Small intestine (tissue), 7 donors: ENCODE data around the gene CCDC107. TPM values are rescaled to one million over a fixed set of nuclear protein-coding genes. Genes with fewer than 3 reads are reported as not detected.
"Not testable (repeated sequence)": the region's sequence is repeated elsewhere in the genome, so short reads cannot be mapped to it uniquely, and the experiment has no call there.

Source experiments
- DNase-seq, 2 donors: peaks; one replicate each; pipeline versions ENCODE4 v3.0.0 to v3.0.0-alpha.2; 2013
- FAIRE-seq: peaks from 2 replicates; lab custom pipeline; 2012; peaks lifted over from hg19 to GRCh38; lab: Jason Lieb, UNC
- H3K27ac ChIP-seq, 3 donors: one replicate each; pipeline ENCODE4 v1.5.1; 2013; ENCODE audit warnings: low read length in 2 of 3, mild to moderate bottlenecking in 2 of 3, control low read depth in 1 of 3, inconsistent platforms in 1 of 3, low read depth in 1 of 3, moderate library complexity in 1 of 3
- H3K27me3 ChIP-seq, 3 donors: one replicate each; pipeline ENCODE4 v1.6.1; 2013; ENCODE audit warnings: low read length in 3 of 3, inconsistent platforms in 1 of 3; ENCODE audit not compliant: control insufficient read depth in 3 of 3, insufficient read depth in 3 of 3
- H3K36me3 ChIP-seq, 3 donors: one replicate each; pipeline ENCODE4 v1.6.1; 2013; ENCODE audit warnings: low read length in 3 of 3, inconsistent platforms in 1 of 3, low read depth in 1 of 3, mild to moderate bottlenecking in 1 of 3, moderate library complexity in 1 of 3; ENCODE audit not compliant: control insufficient read depth in 3 of 3, insufficient read depth in 2 of 3
- H3K4me1 ChIP-seq, 3 donors: one replicate each; pipeline ENCODE4 v1.6.1; 2013; ENCODE audit warnings: low read length in 2 of 3, inconsistent platforms in 1 of 3, low read depth in 1 of 3, mild to moderate bottlenecking in 1 of 3, moderate library complexity in 1 of 3; ENCODE audit not compliant: control insufficient read depth in 3 of 3, insufficient read depth in 2 of 3
- H3K4me3 ChIP-seq, 3 donors: one replicate each; pipeline ENCODE4 v1.5.1; 2013; ENCODE audit warnings: low read length in 3 of 3, control low read depth in 1 of 3, inconsistent platforms in 1 of 3, low read depth in 1 of 3, mild to moderate bottlenecking in 1 of 3, moderate library complexity in 1 of 3
- H3K9me3 ChIP-seq, 2 donors: one replicate each; pipeline ENCODE4 v1.6.1; 2013; ENCODE audit warnings: low read depth in 1 of 2, low read length in 1 of 2; ENCODE audit not compliant: control insufficient read depth in 2 of 2, insufficient read depth in 1 of 2
- WGBS, 3 donors: extraction: QIAGEN DNeasy Blood & Tissue Kit; methylation state at CpG; one replicate each; pipeline ENCODE4 v1.1.7; 2013; 5-methylcytosine and 5-hydroxymethylcytosine counted together
- polyA plus RNA-seq, 4 donors: library from polyadenylated mRNA; stranded (reverse) in 3 of 4; unstranded in 1 of 4; fragments of 200-250 nt in 3 of 4; fragments of 120-200 nt in 1 of 4; gene quantifications; one replicate each; pipeline versions ENCODE4 v1.2.1 to v1.2.3, GENCODE V29; 2013
- donor health status: healthy with polysubstance abuse.
- donor health status: control.
- donor health status: control.
- donor health status: Bipolar disorder and iron deficiency.
- donor health status: healthy.

Gene CCDC107
- polyA plus RNA-seq, 4 donors = 10.6 to 49.0 (median 27.3) TPM

GRCh38 chr9:35628389-35628991 lies 29.6 kb upstream of the CCDC107 start:
- Histone ChIP-seq H3K36me3 (no peaks in the 10 kb centered on the region), H3K27me3 (no peaks in the 10 kb centered on the region), H3K4me3 (no peak overlapping the region), H3K4me1 (peaks cover 0 to 7% (median 0%) of the 10 kb centered on the region in 3 donors), H3K9me3 (no peaks in the 10 kb centered on the region), H3K27ac (no peak overlapping the region)
- 96 to 97% (median 97%) methylated on average over 6 of the region's 6 CpGs for WGBS, 3 donors
- FAIRE-seq = no peak
- no peak for DNase-seq

DNA sequence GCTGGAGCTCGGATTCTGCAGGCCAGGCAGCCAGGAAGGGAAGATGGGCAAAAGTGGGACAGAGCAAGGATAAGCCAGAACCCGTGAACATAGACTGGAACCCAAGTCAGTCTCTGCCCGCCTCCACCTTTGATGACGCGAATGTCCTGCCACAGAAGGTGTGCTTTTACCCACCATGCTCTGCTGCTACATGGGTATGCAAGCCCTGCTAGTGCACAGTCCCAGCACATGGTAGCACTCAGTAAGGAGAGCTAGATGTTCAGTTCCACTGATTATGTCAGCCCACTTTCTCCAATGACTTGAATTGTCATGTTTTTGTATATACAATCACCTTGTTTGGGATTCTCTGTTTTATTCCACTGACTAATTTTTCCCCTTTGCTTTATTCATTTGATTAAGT lies 28.5 kb upstream of the CCDC107 start:
- FAIRE-seq = no peak
- no peaks in the 10 kb centered on the region for H3K27me3 ChIP-seq
- H3K4me1 ChIP-seq = peaks cover 0 to 4% (median 0%) of the 10 kb centered on the region in 3 donors
- H3K9me3 ChIP-seq = no peaks in the 10 kb centered on the region
- no peak overlapping the region for H3K27ac ChIP-seq
- H3K36me3 ChIP-seq = no peaks in the 10 kb centered on the region
- DNase-seq = no peak
- no peak overlapping the region for H3K4me3 ChIP-seq
- 89 to 93% (median 90%) methylated on average over 5 of the region's 5 CpGs for WGBS, 3 donors

DNA sequence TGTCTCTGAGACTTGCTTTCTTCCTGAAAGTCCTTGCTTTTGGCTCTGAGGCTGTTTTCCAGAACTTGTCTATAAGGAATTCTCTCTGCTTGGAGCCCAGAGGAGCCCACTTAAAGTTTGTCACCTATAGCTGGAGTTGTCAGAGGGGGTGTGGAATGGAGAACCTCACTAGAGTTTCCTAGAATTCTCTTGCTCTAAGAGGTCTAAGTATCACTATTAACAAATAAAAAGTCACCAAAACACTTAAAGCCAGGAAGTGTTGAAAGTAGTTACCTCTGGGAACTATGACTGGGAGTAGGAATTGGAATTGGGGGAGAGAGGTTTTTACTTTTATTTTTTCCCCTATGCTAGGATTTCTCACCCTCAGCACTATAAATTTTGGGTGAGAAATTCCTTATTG lies 22.4 kb upstream of the CCDC107 start:
- H3K9me3 ChIP-seq = peaks cover 0 to 5% of the 10 kb centered on the region in 2 donors
- H3K4me1 ChIP-seq = no peaks in the 10 kb centered on the region
- peak overlapping the region in 1 of 3 donors; percentile 49 for H3K27ac ChIP-seq
- no peak for FAIRE-seq
- H3K36me3 ChIP-seq = peaks cover 0 to 4% (median 0%) of the 10 kb centered on the region in 3 donors
- H3K27me3 ChIP-seq = no peaks in the 10 kb centered on the region
- no peak for DNase-seq
- no peak overlapping the region for H3K4me3 ChIP-seq

DNA sequence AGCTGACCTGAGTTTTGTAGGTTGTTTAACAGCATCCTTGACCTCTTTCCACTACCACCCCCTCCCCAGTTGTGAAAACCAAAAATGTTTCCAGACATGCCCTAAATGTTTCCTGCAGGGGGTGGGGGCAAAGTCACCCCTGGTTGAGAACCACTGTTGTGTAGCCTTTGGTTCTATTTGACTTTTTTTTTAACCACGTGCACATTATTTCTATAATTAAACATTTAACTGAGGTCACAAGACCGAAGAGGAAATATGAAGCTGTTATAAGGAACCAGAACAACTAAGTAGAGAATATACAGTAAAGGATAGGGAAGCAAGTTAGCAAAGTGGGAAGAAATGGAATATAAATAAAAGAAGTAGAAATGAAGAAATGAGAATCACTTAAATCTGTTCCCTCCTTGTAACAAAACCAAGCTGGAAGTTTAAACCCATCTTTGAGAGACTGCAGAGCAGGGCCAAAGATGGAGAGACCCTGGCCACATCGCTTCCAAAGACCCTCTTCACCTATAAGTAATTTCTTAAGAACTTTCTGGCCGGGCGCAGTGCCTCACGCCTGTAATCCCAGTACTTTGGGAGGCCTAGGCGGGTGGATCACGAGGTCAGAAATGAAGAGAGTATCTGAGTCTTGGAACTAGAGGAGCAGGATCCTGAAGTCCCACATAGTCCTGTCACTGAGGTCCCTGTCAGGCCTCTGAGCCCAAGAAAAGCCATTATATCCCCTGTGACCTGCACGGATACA lies 21.8 kb upstream of the CCDC107 start:
- 81 to 85% (median 85%) methylated on average over 9 of the region's 9 CpGs for WGBS, 3 donors
- no peak for FAIRE-seq
- DNase-seq = no peak
- H3K36me3 ChIP-seq = peaks cover 0 to 4% (median 0%) of the 10 kb centered on the region in 3 donors
- H3K4me3 ChIP-seq = no peak overlapping the region
- no peaks in the 10 kb centered on the region for H3K4me1 ChIP-seq
- H3K27ac ChIP-seq = peak overlapping the region in 1 of 3 donors; percentile 49
- peaks cover 0 to 5% of the 10 kb centered on the region in 2 donors for H3K9me3 ChIP-seq
- no peaks in the 10 kb centered on the region for H3K27me3 ChIP-seq

GRCh38 chr9:35636877-35637246 lies 21.2 kb upstream of the CCDC107 start:
- WGBS, 3 donors = 84 to 91% (median 86%) methylated on average over 6 of the region's 6 CpGs
- not testable (repeated sequence) for H3K36me3 ChIP-seq, H3K4me3 ChIP-seq, H3K27me3 ChIP-seq, FAIRE-seq, H3K27ac ChIP-seq, H3K9me3 ChIP-seq, DNase-seq, H3K4me1 ChIP-seq

DNA sequence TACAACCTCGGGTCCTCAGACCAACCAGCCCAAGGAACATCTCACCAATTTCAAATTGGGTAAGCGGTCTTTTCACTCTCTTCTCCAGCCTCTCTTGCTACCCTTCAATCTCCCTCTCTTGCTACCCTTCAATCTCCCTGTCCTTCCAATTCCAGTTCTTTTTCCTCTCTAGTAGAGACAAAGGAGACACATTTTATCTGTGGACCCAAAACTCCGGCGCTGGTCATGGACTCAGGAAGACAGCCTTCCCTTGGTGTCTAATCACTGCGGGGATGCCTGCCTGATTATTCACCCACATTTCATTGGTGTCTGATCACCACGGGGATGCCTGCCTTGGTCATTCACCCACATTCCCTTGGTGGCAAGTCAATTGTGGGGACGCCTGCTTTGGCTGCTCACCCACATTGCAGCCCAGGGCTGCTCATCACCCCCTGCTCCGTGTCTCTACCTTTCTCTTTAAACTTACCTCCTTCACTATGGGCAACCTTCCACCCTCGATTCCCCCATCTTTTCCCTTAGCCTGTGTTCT lies 20.6 kb upstream of the CCDC107 start:
- not testable (repeated sequence) for H3K4me3 ChIP-seq, H3K9me3 ChIP-seq, FAIRE-seq, H3K27me3 ChIP-seq, H3K4me1 ChIP-seq, DNase-seq, H3K27ac ChIP-seq, H3K36me3 ChIP-seq
- 93 to 95% (median 95%) methylated on average over 9 of the region's 9 CpGs for WGBS, 3 donors

DNA sequence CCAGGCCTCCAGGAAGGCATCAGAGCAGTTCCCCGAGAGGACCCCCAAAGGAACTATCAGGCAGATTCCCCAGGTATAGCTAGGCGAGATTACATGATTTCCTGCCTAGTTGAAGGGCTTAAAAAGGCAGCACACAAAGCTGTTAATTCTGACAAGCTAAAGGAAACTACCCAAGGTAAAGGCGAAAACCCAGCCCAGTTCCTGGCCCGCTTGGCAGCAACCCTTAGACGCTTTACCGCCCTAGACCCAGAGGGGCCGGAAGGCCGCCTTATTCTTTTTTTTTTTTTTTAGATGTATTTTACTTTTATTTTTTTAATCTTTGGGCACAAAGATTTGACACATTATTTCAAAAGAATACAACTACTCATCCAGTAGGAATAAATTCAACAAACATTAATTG lies 19.3 kb upstream of the CCDC107 start:
- H3K4me1 ChIP-seq, H3K27ac ChIP-seq, H3K36me3 ChIP-seq, H3K9me3 ChIP-seq, FAIRE-seq, DNase-seq, H3K4me3 ChIP-seq, H3K27me3 ChIP-seq: not testable (repeated sequence)
- WGBS, 3 donors = 69 to 82% (median 75%) methylated on average over 6 to 7 of the region's 8 CpGs

GRCh38 chr9:35639225-35639624 lies 18.9 kb upstream of the CCDC107 start:
- not testable (repeated sequence) for H3K27ac ChIP-seq, H3K9me3 ChIP-seq, H3K4me1 ChIP-seq, H3K27me3 ChIP-seq, H3K36me3 ChIP-seq, H3K4me3 ChIP-seq, DNase-seq
- FAIRE-seq = peak; percentile 33
- 41 to 79% (median 60%) methylated on average over 1 of the region's 1 CpG for WGBS, 3 donors
